ENCODE data around the gene TOMT. TPM values are rescaled to one million over a fixed set of nuclear protein-coding genes. Genes with fewer than 3 reads are reported as not detected.

The TOMT gene
- total RNA-seq, 2 experiments from 2014 or later, result not detected

- H3K4me1 Mint-ChIP-seq (ENCODE audit: low read depth), result no peaks in the 10 kb centered on the region
- ChIA-PET CTCF (interaction anchor here (1.1 kb wide), 1 partner anchor 312 kb away, joined by 4 read pairs; no protein-coding TSS in a partner anchor), POLR2A (no interaction called here)
- intact Hi-C loops (cut with micrococcal nuclease), result no loop called here
- peaks cover 1% of the 10 kb centered on the region for H3K27me3 Mint-ChIP-seq
- no peak for TF ChIP-seq CTCF (IDR thresholded peaks at IDR 0.05)
- no peak overlapping the region for H3K4me3 Mint-ChIP-seq
- no peak for DNase-seq
- no peak overlapping the region for H3K27ac Mint-ChIP-seq
- H3K36me3 Mint-ChIP-seq (ENCODE audit: low read depth), result no peaks in the 10 kb centered on the region
- ATAC-seq, result no peak
- no peaks in the 10 kb centered on the region for H3K9me3 Mint-ChIP-seq
These were observed 13.5 kb downstream of the TOMT start for GRCh38 chr11:72119198-72119597.

GRCh38 chr11:72120930-72121329 lies 15.2 kb downstream of the TOMT start:
- peaks cover 1% of the 10 kb centered on the region for H3K27me3 Mint-ChIP-seq
- H3K27ac Mint-ChIP-seq, result no peak overlapping the region
- DNase-seq (no peak), ATAC-seq (no peak)
- CTCF ChIA-PET, result no interaction called here
- TF ChIP-seq CTCF (IDR thresholded peaks at IDR 0.05), result no peak
- no peak overlapping the region for H3K4me3 Mint-ChIP-seq
- H3K36me3 Mint-ChIP-seq (ENCODE audit: low read depth), result no peaks in the 10 kb centered on the region
- POLR2A ChIA-PET, result interaction anchor here (1.5 kb wide), 1 partner anchor 8 kb away, joined by 5 read pairs; the partner anchor contains the start of gene ANAPC15
- H3K9me3 Mint-ChIP-seq, result no peaks in the 10 kb centered on the region
- no peaks in the 10 kb centered on the region for H3K4me1 Mint-ChIP-seq (ENCODE audit: low read depth)
- intact Hi-C loops (cut with micrococcal nuclease), result no loop called here

GRCh38 chr11:72122607-72123006 lies 16.9 kb downstream of the TOMT start:
- Mint-ChIP-seq H3K27me3 (no peaks in the 10 kb centered on the region), H3K4me3 (no peak overlapping the region), H3K9me3 (no peaks in the 10 kb centered on the region), H3K4me1 (ENCODE audit: low read depth) (no peaks in the 10 kb centered on the region), H3K36me3 (ENCODE audit: low read depth) (no peaks in the 10 kb centered on the region), H3K27ac (no peak overlapping the region)
- CTCF ChIA-PET, result interaction anchor here (1.0 to 1.8 kb wide), 2 partner anchors 21 to 97 kb away, joined by 3 to 5 read pairs; no protein-coding TSS in a partner anchor
- intact Hi-C loops (cut with micrococcal nuclease), result no loop called here
- no peak for DNase-seq
- POLR2A ChIA-PET, result interaction anchor here (1.1 to 1.2 kb wide), 2 partner anchors 10 to 20 kb away, joined by 3 to 5 read pairs; partner anchors contain the start of genes ANAPC15 and LAMTOR1
- ATAC-seq, result no peak
- no peak for TF ChIP-seq CTCF (IDR thresholded peaks at IDR 0.05)

GRCh38 chr11:72123117-72123653 lies 17.5 kb downstream of the TOMT start:
- no peak for TF ChIP-seq CTCF (IDR thresholded peaks at IDR 0.05)
- CTCF ChIA-PET, result interaction anchor here (1.0 to 3.1 kb wide), 3 partner anchors 21 to 98 kb away, joined by 3 to 20 read pairs (median 5); no protein-coding TSS in a partner anchor
- peaks cover 4% of the 10 kb centered on the region for H3K9me3 Mint-ChIP-seq
- no peaks in the 10 kb centered on the region for H3K4me1 Mint-ChIP-seq (ENCODE audit: low read depth)
- DNase-seq (no peak), ATAC-seq (no peak)
- intact Hi-C loops (cut with micrococcal nuclease), result no loop called here
- H3K27me3 Mint-ChIP-seq, result no peaks in the 10 kb centered on the region
- POLR2A ChIA-PET, result interaction anchor here (1.1 to 1.2 kb wide), 2 partner anchors 11 to 21 kb away, joined by 3 to 5 read pairs; partner anchors contain the start of genes ANAPC15 and LAMTOR1
- H3K36me3 Mint-ChIP-seq (ENCODE audit: low read depth), result peaks cover 2% of the 10 kb centered on the region
- no peak overlapping the region for H3K27ac Mint-ChIP-seq
- H3K4me3 Mint-ChIP-seq, result no peak overlapping the region

DNA sequence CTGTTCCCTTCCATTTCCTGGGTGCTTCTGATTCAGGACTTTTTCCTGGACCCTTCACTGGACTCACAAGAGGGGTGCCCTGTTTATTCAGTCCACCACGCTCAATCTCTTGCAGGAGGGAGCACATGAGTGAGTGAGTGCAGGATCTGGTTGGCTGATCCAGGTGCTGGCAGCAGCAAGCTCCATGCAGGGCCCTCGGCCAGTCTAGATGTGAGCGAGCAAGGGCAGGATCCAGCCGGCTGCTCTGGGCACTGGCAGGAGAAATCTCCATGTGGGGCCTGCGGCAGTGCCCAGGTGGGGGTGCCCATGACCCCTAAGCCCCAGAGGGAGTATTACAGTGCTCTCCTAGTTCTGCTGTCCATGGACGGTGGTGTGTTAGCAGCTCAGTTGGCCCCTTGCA lies 18.3 kb downstream of the TOMT start:
- ChIA-PET POLR2A (no interaction called here), CTCF (interaction anchor here (1.8 to 3.1 kb wide), 2 partner anchors 20 to 99 kb away, joined by 5 to 20 read pairs; no protein-coding TSS in a partner anchor)
- intact Hi-C loops (cut with micrococcal nuclease), result no loop called here
- no peak overlapping the region for H3K4me3 Mint-ChIP-seq
- peaks cover 8% of the 10 kb centered on the region for H3K36me3 Mint-ChIP-seq (ENCODE audit: low read depth)
- no peak for TF ChIP-seq CTCF (IDR thresholded peaks at IDR 0.05)
- no peaks in the 10 kb centered on the region for H3K4me1 Mint-ChIP-seq (ENCODE audit: low read depth)
- ATAC-seq (no peak), DNase-seq (no peak)
- H3K27ac Mint-ChIP-seq, result no peak overlapping the region
- peaks cover 3% of the 10 kb centered on the region for H3K27me3 Mint-ChIP-seq
- H3K9me3 Mint-ChIP-seq, result peaks cover 10% of the 10 kb centered on the region
